Astrocyte (in vitro differentiated cells and primary cell): ENCODE measurements around the gene RTKN. TPM values are rescaled to one million over a fixed set of nuclear protein-coding genes. Genes with fewer than 3 reads are reported as not detected.
"Not testable (repeated sequence)": the region's sequence is repeated elsewhere in the genome, so short reads cannot be mapped to it uniquely, and the experiment has no call there.

Experiments
- DNase-seq: peaks from one replicate; pipeline ENCODE4 v3.0.0-alpha.2; 2010; ENCODE audit warnings: low read depth
- FAIRE-seq: peaks from 2 replicates; lab custom pipeline; 2011; peaks lifted over from hg19 to GRCh38; lab: Jason Lieb, UNC
- H2AFZ ChIP-seq: 2 replicates; pipeline ENCODE4 v1.6.0; 2012; ENCODE audit warnings: low read depth, low read length, inconsistent platforms
- H3K27ac ChIP-seq: 2 replicates; pipeline ENCODE4 v1.5.1; 2011; ENCODE audit warnings: low read depth, low read length, inconsistent platforms
- H3K27me3 ChIP-seq: 2 replicates; pipeline ENCODE4 v1.6.0; 2011; ENCODE audit warnings: low read length, inconsistent platforms; ENCODE audit not compliant: insufficient read depth
- H3K36me3 ChIP-seq: 2 replicates; pipeline ENCODE4 v1.5.1; 2011; ENCODE audit warnings: low read length, inconsistent platforms; ENCODE audit not compliant: insufficient read depth
- H3K4me1 ChIP-seq: 2 replicates; pipeline ENCODE4 v1.5.1; 2011; ENCODE audit warnings: low read length, inconsistent platforms; ENCODE audit not compliant: insufficient read depth
- H3K4me2 ChIP-seq: 2 replicates; pipeline ENCODE4 v1.6.0; 2012; ENCODE audit warnings: low read length, inconsistent platforms
- H3K4me3 ChIP-seq: 2 replicates; pipeline ENCODE4 v1.5.1; 2011; ENCODE audit warnings: low read depth, mild to moderate bottlenecking, low read length, inconsistent platforms; ENCODE audit not compliant: insufficient read depth
- H3K79me2 ChIP-seq: 2 replicates; pipeline ENCODE4 v1.6.0; 2012; ENCODE audit warnings: mild to moderate bottlenecking, low read length, inconsistent platforms; ENCODE audit not compliant: insufficient read depth
- H3K9ac ChIP-seq: 2 replicates; pipeline ENCODE4 v1.6.0; 2012; ENCODE audit warnings: mild to moderate bottlenecking, low read length, inconsistent platforms
- H3K9me3 ChIP-seq: 2 replicates; pipeline ENCODE4 v1.5.1; 2012; ENCODE audit warnings: low read depth, mild to moderate bottlenecking, low read length, inconsistent platforms; ENCODE audit not compliant: insufficient read depth
- H4K20me1 ChIP-seq: 2 replicates; pipeline ENCODE4 v1.6.0; 2012; ENCODE audit warnings: low read length, inconsistent platforms; ENCODE audit not compliant: insufficient read depth
- H3K27ac Mint-ChIP-seq: one replicate; pipeline ENCODE4 v1.8.0; 2021; ENCODE audit warnings: mild to moderate bottlenecking, mixed read lengths; ENCODE audit not compliant: unreplicated experiment
- H3K27me3 Mint-ChIP-seq: one replicate; pipeline ENCODE4 v1.8.0; 2021; ENCODE audit warnings: low read depth, mixed read lengths; ENCODE audit not compliant: unreplicated experiment
- H3K36me3 Mint-ChIP-seq: one replicate; pipeline ENCODE4 v1.8.0; 2021; ENCODE audit warnings: low read depth, mixed read lengths; ENCODE audit not compliant: unreplicated experiment
- H3K4me1 Mint-ChIP-seq: one replicate; pipeline ENCODE4 v1.8.0; 2021; ENCODE audit warnings: low read depth, mixed read lengths; ENCODE audit not compliant: unreplicated experiment
- H3K4me3 Mint-ChIP-seq: one replicate; pipeline ENCODE4 v1.8.0; 2021; ENCODE audit warnings: mild to moderate bottlenecking, moderate library complexity, mixed read lengths; ENCODE audit not compliant: unreplicated experiment
- H3K9me3 Mint-ChIP-seq: one replicate; pipeline ENCODE4 v1.8.0; 2021; ENCODE audit warnings: mild to moderate bottlenecking, mixed read lengths; ENCODE audit not compliant: unreplicated experiment
- CTCF ChIP-seq: IDR thresholded peaks from 2 replicates; pipeline ENCODE4 v1.5.1; 2011; ENCODE audit warnings: low read depth, mild to moderate bottlenecking, inconsistent platforms, low read length, moderate library complexity; ENCODE audit not compliant: insufficient read depth
- EZH2 ChIP-seq: IDR thresholded peaks from 2 replicates; pipeline ENCODE4 v1.6.1; 2012; ENCODE audit warnings: mild to moderate bottlenecking, low read length, inconsistent platforms; ENCODE audit not compliant: insufficient read depth
- total RNA-seq: library from RNA; stranded (reverse); gene quantifications from 2 replicates; pipeline ENCODE4 v1.2.1, GENCODE V29; 2021

Gene RTKN
- total RNA-seq, 1 donor from 2014 or later: 41.6 TPM

- H3K9ac ChIP-seq: no peak overlapping the region
- H3K27me3 ChIP-seq: no peaks in the 10 kb centered on the region
- Mint-ChIP-seq H3K27me3 (no peaks in the 10 kb centered on the region), H3K4me3 (peak overlapping the region; percentile 65), H3K9me3 (no peaks in the 10 kb centered on the region), H3K27ac (peak overlapping the region; percentile 21), H3K4me1 (peaks cover 26% of the 10 kb centered on the region), H3K36me3 (peaks cover 14% of the 10 kb centered on the region)
- H3K9me3 ChIP-seq: no peaks in the 10 kb centered on the region
- TF ChIP-seq CTCF: no peak
- no peak for TF ChIP-seq EZH2
- DNase-seq (no peak), FAIRE-seq (no peak)
- H4K20me1 ChIP-seq: peaks cover 4% of the 10 kb centered on the region
- H3K36me3 ChIP-seq: peaks cover 8% of the 10 kb centered on the region
- H3K4me3 ChIP-seq: no peak overlapping the region
- no peaks in the 10 kb centered on the region for H3K79me2 ChIP-seq
- H3K4me2 ChIP-seq: no peak overlapping the region
- peaks cover 27% of the 10 kb centered on the region for H3K4me1 ChIP-seq
- H2AFZ ChIP-seq: no peak overlapping the region
- no peak overlapping the region for H3K27ac ChIP-seq
Observed at GRCh38 chr2:74423231-74424095, 18.3 kb downstream of the RTKN start.

GRCh38 chr2:74421221-74421870 is 20.4 kb downstream of the RTKN start, which contains the start of the genes C2orf81 and WDR54:
Gene C2orf81 (minus strand): TSS chr2:74421619. CDS start chr2:74421560, 59 bp downstream.
Gene WDR54 (plus strand): TSS chr2:74421730. CDS start chr2:74422154, 424 bp downstream.
- Histone ChIP-seq H2AFZ (peak within 1 kb of the TSS; percentile 95), H3K4me2 (peak within 1 kb of the TSS; percentile 99), H3K27me3 (no peaks in the 10 kb centered on the region), H3K4me1 (peaks cover 27% of the 10 kb centered on the region), H3K27ac (peak within 1 kb of the TSS; percentile 69), H3K79me2 (no peaks in the 10 kb centered on the region), H4K20me1 (no peaks in the 10 kb centered on the region), H3K36me3 (peaks cover 4% of the 10 kb centered on the region), H3K9ac (peak within 1 kb of the TSS; percentile 86), H3K9me3 (no peaks in the 10 kb centered on the region), H3K4me3 (peak within 1 kb of the TSS; percentile 93)
- Mint-ChIP-seq H3K4me1 (peaks cover 23% of the 10 kb centered on the region), H3K4me3 (peak within 1 kb of the TSS; percentile 98), H3K9me3 (no peaks in the 10 kb centered on the region), H3K27ac (peak within 1 kb of the TSS; percentile 92), H3K27me3 (peaks cover 5% of the 10 kb centered on the region), H3K36me3 (peaks cover 8% of the 10 kb centered on the region)
- peak; percentile 68 for DNase-seq
- no peak for FAIRE-seq
- TF ChIP-seq EZH2: no peak
- no peak for TF ChIP-seq CTCF

GRCh38 chr2:74420443-74421103 is 21.2 kb downstream of the RTKN start:
- not testable (repeated sequence) for FAIRE-seq, H2AFZ ChIP-seq, H3K27ac ChIP-seq

More at GRCh38 chr2:74420443-74421103, 21.2 kb downstream of the RTKN start:
- H3K36me3 ChIP-seq, H3K9ac ChIP-seq, H4K20me1 ChIP-seq, H3K36me3 Mint-ChIP-seq, H3K9me3 ChIP-seq, H3K9me3 Mint-ChIP-seq, DNase-seq, H3K27me3 Mint-ChIP-seq, H3K27me3 ChIP-seq, H3K79me2 ChIP-seq: not testable (repeated sequence)
- Histone ChIP-seq H3K4me1 (peaks cover 28% of the 10 kb centered on the region), H3K4me2 (peak overlapping the region; percentile 99), H3K4me3 (peak overlapping the region; percentile 93)
- Mint-ChIP-seq H3K4me3 (peak overlapping the region; percentile 98), H3K27ac (peak overlapping the region; percentile 77), H3K4me1 (peaks cover 21% of the 10 kb centered on the region)
